K562 (cell line): ENCODE measurements around the gene VAMP8. TPM values are rescaled to one million over a fixed set of nuclear protein-coding genes. Genes with fewer than 3 reads are reported as not detected.

ENCODE experiments used
- ATAC-seq: fragments of 200-7000 bp; cut with Tn5 transposase; 3 replicates; pipeline ENCODE4 v1.9.1; 2020; ENCODE audit warnings: moderate library complexity
- BruUV-seq: library from RNA; stranded (reverse); fragments of 400-500 nt; replicated peaks from 2 replicates; lab custom pipeline; 2021; lab: Mats Ljungman, UMichigan
- CTCF ChIA-PET: fragments of 300-600 bp; formaldehyde crosslinking; extraction: SDS; loops from one replicate; lab custom pipeline; 2021; ENCODE audit warnings: low intra/inter-chr PET ratio; lab: Yijun Ruan, JAX
- POLR2A ChIA-PET: fragments of 300-600, 350-650 bp; sonication (Branson Sonifier 250); formaldehyde crosslinking; extraction: SDS; loops from one replicate; lab custom pipeline; 2021; ENCODE audit warnings: antibody characterized with exemption, inconsistent platforms; lab: Yijun Ruan, JAX
- DNase-seq, 4 experiments: peaks; one replicate each; pipeline versions ENCODE4 v3.0.0 to v3.0.0-alpha.2; 2011 to 2018; ENCODE audit warnings: low spot score in 3 of 4, mixed read lengths in 3 of 4; ENCODE audit errors: extremely low read depth in 1 of 4
- FAIRE-seq: peaks from 2 replicates; lab custom pipeline; 2011; peaks lifted over from hg19 to GRCh38; lab: Jason Lieb, UNC
- H2AFZ ChIP-seq: 2 replicates; pipeline ENCODE4 v1.6.0; 2011; ENCODE audit warnings: low read depth, low read length, control low read depth, inconsistent platforms
- H3K27ac ChIP-seq: fragments of 200-600 bp; 3 replicates; pipeline ENCODE4 v1.8.0; 2011; ENCODE audit warnings: low read depth, mild to moderate bottlenecking, control low read depth, inconsistent platforms, low read length, moderate library complexity, mixed read lengths; ENCODE audit errors: extremely low read depth
- H3K27me3 ChIP-seq, 2 experiments: fragments of 300-600 bp in 1 of 2; 2 replicates in 1 of 2; 3 replicates in 1 of 2; pipeline versions ENCODE4 v1.6.0 to v1.8.0; 2011; ENCODE audit warnings: inconsistent platforms in 2 of 2, low read length in 2 of 2, mild to moderate bottlenecking in 1 of 2, mixed read lengths in 1 of 2, moderate library complexity in 1 of 2; ENCODE audit not compliant: control insufficient read depth in 2 of 2, insufficient read depth in 2 of 2
- H3K36me3 ChIP-seq: fragments of 300-600 bp; 3 replicates; pipeline ENCODE4 v1.8.0; 2011; ENCODE audit warnings: mild to moderate bottlenecking, low read length, inconsistent platforms; ENCODE audit not compliant: control insufficient read depth, insufficient read depth
- H3K4me1 ChIP-seq, 2 experiments: fragments of 200-600 bp in 1 of 2; replicated peaks in 1 of 2; 2 replicates in 1 of 2; 3 replicates in 1 of 2; pipeline versions ENCODE4 v1.5.1 to v1.8.0; 2011; ENCODE audit warnings: inconsistent platforms in 2 of 2, low read length in 2 of 2, mild to moderate bottlenecking in 1 of 2, mixed read lengths in 1 of 2, moderate library complexity in 1 of 2; ENCODE audit not compliant: control insufficient read depth in 2 of 2, insufficient read depth in 2 of 2
- H3K4me2 ChIP-seq: 2 replicates; pipeline ENCODE4 v1.6.1; 2011; ENCODE audit warnings: low read length, control low read depth, inconsistent platforms, mixed read lengths; ENCODE audit not compliant: insufficient read depth
- H3K4me3 ChIP-seq: fragments of 200-600 bp; sonication (generic), shearing (Covaris generic); 2 replicates; pipeline ENCODE4 v1.5.1; 2016; ENCODE audit warnings: control low read depth, inconsistent platforms
- H3K79me2 ChIP-seq: fragments of 200-600 bp; 3 replicates; pipeline ENCODE4 v1.8.0; 2011; ENCODE audit warnings: low read length, inconsistent platforms; ENCODE audit not compliant: control insufficient read depth, insufficient read depth
- H3K9ac ChIP-seq, 2 experiments: 2 replicates each; pipeline versions ENCODE4 v1.6.0 to v1.6.1; 2011; ENCODE audit warnings: low read depth in 2 of 2, low read length in 2 of 2, control low read depth in 1 of 2, inconsistent platforms in 1 of 2, mild to moderate bottlenecking in 1 of 2, mixed read lengths in 1 of 2; ENCODE audit not compliant: insufficient read depth in 1 of 2
- H3K9me1 ChIP-seq: one replicate; pipeline ENCODE4 v1.6.0; 2011; ENCODE audit warnings: inconsistent platforms, mild to moderate bottlenecking, low read length, moderate library complexity; ENCODE audit not compliant: control insufficient read depth, insufficient read depth
- H3K9me3 ChIP-seq: replicated peaks from 2 replicates; pipeline ENCODE4 v1.5.1; 2011; ENCODE audit warnings: low read depth, low read length, inconsistent platforms; ENCODE audit not compliant: control insufficient read depth, insufficient read depth
- H4K20me1 ChIP-seq: replicated peaks from 2 replicates; pipeline ENCODE4 v1.6.1; 2011; ENCODE audit warnings: low read length, inconsistent platforms, mixed read lengths; ENCODE audit not compliant: control insufficient read depth, insufficient read depth
- CCNT2 ChIP-seq: IDR thresholded peaks from 2 replicates; pipeline ENCODE4 v1.6.1; 2011; ENCODE audit warnings: borderline replicate concordance, low read depth, mild to moderate bottlenecking, moderate library complexity, mixed read lengths, low read length; ENCODE audit not compliant: insufficient read length; ENCODE audit errors: extremely low read depth
- CEBPG ChIP-seq, 3 experiments: fragments of 200-800 bp in 1 of 3; sonication (Bioruptor generic) in 1 of 3; sonication (generic) in 1 of 3; formaldehyde crosslinking in 1 of 3; IDR thresholded peaks in 2 of 3; conservative IDR thresholded peaks in 1 of 3; 2 replicates each; pipeline versions ENCODE4 v1.6.1 to v1.8.0; 2016 to 2022; ENCODE audit warnings: missing compliant biosample characterization in 2 of 3, missing genetic modification characterization in 2 of 3, mild to moderate bottlenecking in 1 of 3, missing genetic modification reagents in 1 of 3
- ETV5 ChIP-seq: sonication (generic); formaldehyde crosslinking; IDR thresholded peaks from 2 replicates; pipeline ENCODE4 v1.4.0; 2020; ENCODE audit warnings: low read depth, mild to moderate bottlenecking, missing genetic modification reagents
- JUN ChIP-seq, 2 experiments: sonication (generic) in 1 of 2; formaldehyde crosslinking in 1 of 2; IDR thresholded peaks; 2 replicates each; pipeline versions ENCODE4 v1.6.1 to v1.8.0; 2012 to 2022; ENCODE audit warnings: borderline replicate concordance in 2 of 2, mild to moderate bottlenecking in 2 of 2, improper control_type of control experiment in 1 of 2, low read depth in 1 of 2, low read length in 1 of 2, missing genetic modification reagents in 1 of 2
- SIN3B ChIP-seq: fragments of 450-650 bp; IDR thresholded peaks from 2 replicates; pipeline ENCODE4 v1.6.1; 2017; ENCODE audit warnings: low read depth, mild to moderate bottlenecking, moderate library complexity
- SIX5 ChIP-seq, 2 experiments: IDR thresholded peaks; 2 replicates each; pipeline ENCODE4 v1.6.1; 2011; ENCODE audit warnings: low read length in 2 of 2, borderline replicate concordance in 1 of 2, low read depth in 1 of 2, mild to moderate bottlenecking in 1 of 2, moderate library complexity in 1 of 2; ENCODE audit not compliant: insufficient read depth in 1 of 2
- SMAD3 ChIP-seq: fragments of 450-650 bp; formaldehyde crosslinking; conservative IDR thresholded peaks from 2 replicates; pipeline ENCODE4 v1.4.0; 2020; ENCODE audit warnings: mild to moderate bottlenecking
- ZBTB7A ChIP-seq: IDR thresholded peaks from 2 replicates; pipeline ENCODE4 v1.6.1; 2011; ENCODE audit warnings: low read depth, mild to moderate bottlenecking, low read length, moderate library complexity, borderline replicate concordance; ENCODE audit not compliant: control insufficient read depth
- ZNF444 ChIP-seq: fragments of 250-450 bp; sonication (Bioruptor Pico); IDR thresholded peaks from 2 replicates; pipeline ENCODE4 v1.4.0; 2020; ENCODE audit warnings: mild to moderate bottlenecking, moderate library complexity
- WGBS: fragments of 100-300 bp; shearing (Covaris generic); methylation state at CpG from one replicate; pipeline ENCODE4 v1.1.6; 2016; ENCODE audit warnings: low coverage, mixed read lengths; ENCODE audit not compliant: insufficient coverage; ENCODE audit errors: missing lambda C conversion rate; 5-methylcytosine and 5-hydroxymethylcytosine counted together
- in situ Hi-C: fragments of 300-500 bp; cut with MboI; formaldehyde crosslinking; loops from 4 replicates; pipeline ENCODE4 v1.15.0; 2018; ENCODE audit warnings: inconsistent platforms, mixed read lengths
- intact Hi-C: fragments of 100-400 bp; cut with micrococcal nuclease; formaldehyde crosslinking; loops from 2 replicates; pipeline ENCODE4 v1.14.2; 2022
- polyA plus RNA-seq, 8 experiments: library from polyadenylated mRNA; depleted of rRNA in 4 of 8; stranded (reverse) in 5 of 8; unstranded in 3 of 8; fragments of >200 nt; fragmentation: Nextera tagmentation in 2 of 8; fragmentation: Illumina TruSeq in 1 of 8; extraction: Ambion mirVana in 2 of 8; extraction: Trizol in 1 of 8; gene quantifications; 2 replicates each; pipeline versions ENCODE4 v1.2.1 to v1.2.3, GENCODE V29; 2011 to 2014; ENCODE audit warnings: inconsistent platforms in 1 of 8, missing spikeins in 1 of 8
- total RNA-seq, 7 experiments: library from RNA; depleted of rRNA in 6 of 7; stranded (reverse); fragments of >200 nt in 6 of 7; fragmentation: Illumina TruSeq in 2 of 7; extraction: Trizol in 2 of 7; gene quantifications; 2 replicates each; pipeline versions ENCODE4 v1.2.1 to v1.2.3, GENCODE V29; 2011 to 2021; ENCODE audit warnings: low replicate concordance in 1 of 7
- TF ChIP-seq, protein P1 (sequence below), 2 experiments: fragments of 450-650 bp in 1 of 2; IDR thresholded peaks; 2 replicates each; pipeline ENCODE4 v1.6.1; 2011 to 2017; ENCODE audit warnings: low read depth in 2 of 2, antibody characterized with exemption in 1 of 2, borderline replicate concordance in 1 of 2, low read length in 1 of 2, mild to moderate bottlenecking in 1 of 2, mixed read lengths in 1 of 2; ENCODE audit not compliant: control insufficient read depth in 1 of 2
- TF ChIP-seq, protein P2 (sequence below), 2 experiments: fragments of 450-650 bp; IDR thresholded peaks; 2 replicates each; pipeline ENCODE4 v1.6.1; 2018; ENCODE audit warnings: mild to moderate bottlenecking in 2 of 2, low read depth in 1 of 2; ENCODE audit not compliant: partially characterized antibody in 2 of 2

The VAMP8 gene
- total and polyA plus RNA-seq, 9 of the 15 experiments (the other 6 are each of a cell fraction or from before 2014, with no cell fraction given), result 107 to 571 (median 248) TPM

DNA sequence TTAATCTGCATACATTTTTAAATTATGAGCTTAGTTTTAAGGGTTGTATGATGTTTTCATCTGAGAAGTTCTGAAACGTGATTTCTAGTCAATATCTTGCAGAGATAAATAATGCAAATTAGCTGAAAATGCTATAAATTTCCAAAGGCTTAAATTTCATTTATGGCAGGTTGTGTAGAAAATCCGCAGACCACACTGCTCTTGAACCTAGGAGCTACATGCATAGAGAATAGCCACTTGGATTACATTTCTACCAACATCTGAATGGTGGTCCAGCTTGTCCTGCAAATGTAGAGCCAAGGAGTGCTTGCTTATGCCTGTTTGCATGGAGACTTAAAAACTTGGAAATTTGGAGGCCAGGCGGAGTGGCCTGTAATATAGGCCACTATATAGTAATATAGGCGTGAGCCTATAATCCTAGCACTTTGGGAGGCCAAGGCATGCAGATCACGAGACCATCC lies 31.6 kb upstream of the VAMP8 start:
- Histone ChIP-seq H3K9me3 (no peaks in the 10 kb centered on the region), H3K4me3 (no peak overlapping the region), H3K36me3 (peaks cover 72% of the 10 kb centered on the region), H3K4me2 (no peak overlapping the region), H3K9ac (no peak overlapping the region), H3K27me3 (no peaks in the 10 kb centered on the region), H3K27ac (no peak overlapping the region; the same call in 2 of the 3 replicates), H3K79me2 (peaks cover 26% of the 10 kb centered on the region), H4K20me1 (peaks cover 29% of the 10 kb centered on the region), H2AFZ (no peak overlapping the region), H3K4me1 (peaks cover 0 to 22% of the 10 kb centered on the region in 2 experiments; a peak in 3 of 5 replicates), H3K9me1 (peaks cover 3% of the 10 kb centered on the region)
- DNase-seq (peak in 2 of 4 experiments; percentile 30 to 61), ATAC-seq (peak; percentile 64), FAIRE-seq (no peak)
- ChIA-PET CTCF (interaction anchor here (0.6 kb wide), 1 partner anchor 29 kb away, joined by 3 read pairs; no protein-coding TSS in a partner anchor), POLR2A (interaction anchor here (0.6 to 24.3 kb wide), 20 partner anchors 10 to 443 kb away, joined by 3 to 1576 read pairs (median 4); partner anchors contain the start of genes C2orf68, CAPG, GGCX and SH2D6)
- 55% methylated on average over 5 of the region's 5 CpGs for WGBS
- intact Hi-C loops (loop anchor here (1.0 kb wide), 1 partner anchor 126 kb away; no protein-coding TSS in a partner anchor), in situ Hi-C loops (no loop called here)
- no TSS peak for BruUV-seq
- TF ChIP-seq CCNT2, result no peak
- TF ChIP-seq, protein P1, sequence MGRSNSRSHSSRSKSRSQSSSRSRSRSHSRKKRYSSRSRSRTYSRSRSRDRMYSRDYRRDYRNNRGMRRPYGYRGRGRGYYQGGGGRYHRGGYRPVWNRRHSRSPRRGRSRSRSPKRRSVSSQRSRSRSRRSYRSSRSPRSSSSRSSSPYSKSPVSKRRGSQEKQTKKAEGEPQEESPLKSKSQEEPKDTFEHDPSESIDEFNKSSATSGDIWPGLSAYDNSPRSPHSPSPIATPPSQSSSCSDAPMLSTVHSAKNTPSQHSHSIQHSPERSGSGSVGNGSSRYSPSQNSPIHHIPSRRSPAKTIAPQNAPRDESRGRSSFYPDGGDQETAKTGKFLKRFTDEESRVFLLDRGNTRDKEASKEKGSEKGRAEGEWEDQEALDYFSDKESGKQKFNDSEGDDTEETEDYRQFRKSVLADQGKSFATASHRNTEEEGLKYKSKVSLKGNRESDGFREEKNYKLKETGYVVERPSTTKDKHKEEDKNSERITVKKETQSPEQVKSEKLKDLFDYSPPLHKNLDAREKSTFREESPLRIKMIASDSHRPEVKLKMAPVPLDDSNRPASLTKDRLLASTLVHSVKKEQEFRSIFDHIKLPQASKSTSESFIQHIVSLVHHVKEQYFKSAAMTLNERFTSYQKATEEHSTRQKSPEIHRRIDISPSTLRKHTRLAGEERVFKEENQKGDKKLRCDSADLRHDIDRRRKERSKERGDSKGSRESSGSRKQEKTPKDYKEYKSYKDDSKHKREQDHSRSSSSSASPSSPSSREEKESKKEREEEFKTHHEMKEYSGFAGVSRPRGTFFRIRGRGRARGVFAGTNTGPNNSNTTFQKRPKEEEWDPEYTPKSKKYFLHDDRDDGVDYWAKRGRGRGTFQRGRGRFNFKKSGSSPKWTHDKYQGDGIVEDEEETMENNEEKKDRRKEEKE (IDR thresholded peaks at IDR 0.05; ENCODE audit: borderline replicate concordance in 1 of 2, control insufficient read depth in 1 of 2, low read depth in 2 of 2, low read length in 1 of 2), result peak in 1 of 2 experiments; percentile 58; a peak in 2 of 4 replicates
- TF ChIP-seq ZNF444 (CRISPR knock-in tag), result 0 out of 2 replicates have a peak, but pooled peaks have one; percentile 43
- no peak for TF ChIP-seq CEBPG (CRISPR knock-in tag; IDR thresholded peaks at IDR 0.05)
- TF ChIP-seq CEBPG (tag; conservative IDR thresholded peaks at IDR 0.05 in 1 of 2, IDR thresholded peaks at IDR 0.05 in 1 of 2), result no peak
- TF ChIP-seq SIN3B, result no peak
- TF ChIP-seq, protein P2, sequence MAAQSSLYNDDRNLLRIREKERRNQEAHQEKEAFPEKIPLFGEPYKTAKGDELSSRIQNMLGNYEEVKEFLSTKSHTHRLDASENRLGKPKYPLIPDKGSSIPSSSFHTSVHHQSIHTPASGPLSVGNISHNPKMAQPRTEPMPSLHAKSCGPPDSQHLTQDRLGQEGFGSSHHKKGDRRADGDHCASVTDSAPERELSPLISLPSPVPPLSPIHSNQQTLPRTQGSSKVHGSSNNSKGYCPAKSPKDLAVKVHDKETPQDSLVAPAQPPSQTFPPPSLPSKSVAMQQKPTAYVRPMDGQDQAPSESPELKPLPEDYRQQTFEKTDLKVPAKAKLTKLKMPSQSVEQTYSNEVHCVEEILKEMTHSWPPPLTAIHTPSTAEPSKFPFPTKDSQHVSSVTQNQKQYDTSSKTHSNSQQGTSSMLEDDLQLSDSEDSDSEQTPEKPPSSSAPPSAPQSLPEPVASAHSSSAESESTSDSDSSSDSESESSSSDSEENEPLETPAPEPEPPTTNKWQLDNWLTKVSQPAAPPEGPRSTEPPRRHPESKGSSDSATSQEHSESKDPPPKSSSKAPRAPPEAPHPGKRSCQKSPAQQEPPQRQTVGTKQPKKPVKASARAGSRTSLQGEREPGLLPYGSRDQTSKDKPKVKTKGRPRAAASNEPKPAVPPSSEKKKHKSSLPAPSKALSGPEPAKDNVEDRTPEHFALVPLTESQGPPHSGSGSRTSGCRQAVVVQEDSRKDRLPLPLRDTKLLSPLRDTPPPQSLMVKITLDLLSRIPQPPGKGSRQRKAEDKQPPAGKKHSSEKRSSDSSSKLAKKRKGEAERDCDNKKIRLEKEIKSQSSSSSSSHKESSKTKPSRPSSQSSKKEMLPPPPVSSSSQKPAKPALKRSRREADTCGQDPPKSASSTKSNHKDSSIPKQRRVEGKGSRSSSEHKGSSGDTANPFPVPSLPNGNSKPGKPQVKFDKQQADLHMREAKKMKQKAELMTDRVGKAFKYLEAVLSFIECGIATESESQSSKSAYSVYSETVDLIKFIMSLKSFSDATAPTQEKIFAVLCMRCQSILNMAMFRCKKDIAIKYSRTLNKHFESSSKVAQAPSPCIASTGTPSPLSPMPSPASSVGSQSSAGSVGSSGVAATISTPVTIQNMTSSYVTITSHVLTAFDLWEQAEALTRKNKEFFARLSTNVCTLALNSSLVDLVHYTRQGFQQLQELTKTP (IDR thresholded peaks at IDR 0.05; ENCODE audit: low read depth in 1 of 2, partially characterized antibody in 2 of 2), result peak in 1 of 2 experiments; percentile 21
- no peak for TF ChIP-seq ZBTB7A
- no peak for TF ChIP-seq SIX5 (IDR thresholded peaks at IDR 0.05; ENCODE audit: borderline replicate concordance in 1 of 2, insufficient read depth in 1 of 2, low read depth in 1 of 2, low read length in 2 of 2)
- TF ChIP-seq ETV5, result no peak
- no peak; the same call in 1 of the 2 replicates for TF ChIP-seq SMAD3 (CRISPR knock-in tag)
- TF ChIP-seq JUN (IDR thresholded peaks at IDR 0.05; ENCODE audit: borderline replicate concordance, low read depth, low read length), result no peak
- TF ChIP-seq JUN (CRISPR knock-in tag; IDR thresholded peaks at IDR 0.05; ENCODE audit: borderline replicate concordance), result no peak
